Hypothalamus (tissue), 51 donors: ENCODE data around the gene ABHD6.
A peak's percentile ranks its signal among the peaks of the same experiment; 100 is the strongest.
"Not testable (repeated sequence)": the region's sequence is repeated elsewhere in the genome, so short reads cannot be mapped to it uniquely, and the experiment has no call there.

Experiments
- DNase-seq, 51 donors: peaks; one replicate each; lab custom pipeline; 2025; lab: John Stamatoyannopoulos, UW

The ABHD6 gene

DNA sequence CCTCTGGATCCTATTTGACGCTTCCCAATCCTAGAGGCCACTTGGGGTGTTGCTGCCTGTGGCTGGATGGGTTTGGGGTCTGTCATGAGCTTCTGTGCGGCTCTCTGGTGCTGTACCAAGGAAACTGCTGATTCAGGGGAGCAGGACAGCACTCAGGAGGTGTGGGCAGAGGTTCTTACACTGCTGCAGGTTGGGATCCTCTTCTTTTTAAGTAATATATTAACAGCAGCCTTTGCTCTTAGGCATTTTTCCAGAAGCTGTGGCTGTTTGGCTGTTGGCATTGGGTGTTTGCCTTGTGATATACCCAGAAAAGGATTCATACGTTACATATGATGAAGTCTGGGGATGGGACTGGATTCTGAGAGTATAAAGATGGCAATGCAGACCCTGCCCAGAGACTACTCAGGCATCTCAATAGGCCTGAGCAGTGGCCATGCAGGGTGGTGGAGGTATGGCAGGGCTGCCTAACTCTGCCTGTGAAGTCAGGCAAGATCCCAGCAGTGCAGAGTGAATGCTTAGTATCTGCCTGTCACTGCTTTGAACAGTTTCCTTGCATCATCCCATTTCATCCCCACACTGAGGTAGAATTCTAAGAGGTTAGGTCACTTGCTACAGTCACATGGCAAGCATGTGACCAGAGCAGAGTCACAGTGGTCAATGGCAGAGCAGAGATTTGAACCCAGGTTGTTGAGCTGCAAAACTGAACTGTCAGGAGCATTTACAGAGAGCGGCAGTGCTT is 3.9 kb downstream of the ABHD6 start:
- no peak for DNase-seq

DNA sequence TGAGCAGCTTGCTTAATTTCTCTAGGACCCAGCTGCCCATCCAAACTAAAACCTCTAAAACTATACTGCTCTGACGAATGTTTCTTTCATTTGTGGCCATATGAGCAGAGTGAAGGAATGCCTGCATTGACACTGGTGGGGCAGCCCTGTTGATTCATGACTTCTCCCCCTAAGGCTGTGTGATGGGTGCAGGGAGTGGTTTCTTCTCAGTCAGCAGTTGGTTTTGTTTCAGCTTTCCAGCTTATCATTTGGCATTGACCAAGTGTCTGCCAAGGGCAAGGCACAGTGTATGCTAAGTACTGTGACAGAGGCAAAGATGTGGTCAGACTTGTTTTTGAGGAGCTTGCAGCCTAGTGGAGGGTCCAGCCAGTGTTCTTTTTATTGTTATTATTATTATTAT is 4.7 kb downstream of the ABHD6 start:
- no peak for DNase-seq

DNA sequence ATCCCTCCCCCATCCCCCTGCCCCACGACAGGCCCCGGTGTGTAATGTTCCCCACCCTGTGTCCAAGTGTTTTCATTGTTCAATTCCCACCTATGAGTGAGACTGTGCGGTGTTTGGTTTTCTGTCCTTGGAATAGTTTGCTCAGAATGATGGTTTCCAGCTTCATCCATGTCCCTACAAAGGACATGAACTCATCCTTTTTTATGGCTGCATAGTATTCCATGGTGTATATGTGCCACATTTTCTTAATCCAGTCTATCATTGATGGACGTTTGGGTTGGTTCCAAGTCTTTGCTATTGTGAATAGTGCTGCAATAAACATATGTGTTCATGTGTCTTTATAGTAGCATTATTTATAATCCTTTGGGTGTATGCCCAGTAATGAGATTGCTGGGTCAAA is 5.3 kb downstream of the ABHD6 start:
- DNase-seq, result not testable (repeated sequence)

- no peak for DNase-seq
Observed at GRCh38 chr3:58243976-58244585, 6.5 kb downstream of the ABHD6 start.

DNA sequence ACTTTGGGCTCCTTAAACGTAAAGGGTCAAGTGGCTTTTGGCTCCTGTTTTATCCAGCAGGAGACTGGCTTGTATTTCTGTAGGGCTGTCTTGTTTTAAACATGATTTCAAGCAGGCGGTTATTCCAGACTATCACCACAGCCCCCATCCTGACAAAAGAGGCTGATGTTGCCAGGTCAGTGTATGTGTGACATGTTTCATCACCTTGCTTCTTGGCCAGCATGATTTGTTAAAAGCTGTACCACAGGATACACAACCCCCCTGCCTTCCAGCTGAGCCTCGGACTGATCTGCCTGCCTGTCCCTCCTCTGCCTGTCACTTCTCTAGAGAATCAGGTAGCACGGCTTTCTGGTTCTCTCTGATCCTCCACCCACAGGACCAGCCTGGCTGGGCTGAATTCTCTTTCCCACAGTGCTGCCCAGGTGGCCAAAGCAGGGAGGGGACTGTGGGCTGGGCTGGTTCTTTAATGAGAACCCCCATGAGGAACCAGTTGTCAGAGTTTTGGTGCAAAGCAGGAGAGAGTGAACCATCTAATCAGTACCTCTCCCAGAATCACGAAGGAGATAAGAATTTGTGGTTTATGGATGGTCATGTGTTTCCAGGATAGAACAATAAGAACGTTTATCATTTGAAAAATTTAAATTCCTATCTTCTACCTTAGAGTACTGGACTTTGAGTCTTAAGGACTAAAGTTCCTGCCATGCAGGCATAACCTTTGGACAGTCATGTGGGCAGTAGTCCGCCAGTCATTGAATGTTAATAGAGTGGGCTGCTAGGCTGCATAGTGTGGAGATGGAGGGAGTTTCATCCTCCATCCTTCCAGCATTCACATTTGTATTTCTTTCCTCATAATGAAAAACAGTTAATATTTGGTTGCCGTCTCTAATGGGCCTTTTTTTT is 8.8 kb downstream of the ABHD6 start:
- DNase-seq, result no peak

DNA sequence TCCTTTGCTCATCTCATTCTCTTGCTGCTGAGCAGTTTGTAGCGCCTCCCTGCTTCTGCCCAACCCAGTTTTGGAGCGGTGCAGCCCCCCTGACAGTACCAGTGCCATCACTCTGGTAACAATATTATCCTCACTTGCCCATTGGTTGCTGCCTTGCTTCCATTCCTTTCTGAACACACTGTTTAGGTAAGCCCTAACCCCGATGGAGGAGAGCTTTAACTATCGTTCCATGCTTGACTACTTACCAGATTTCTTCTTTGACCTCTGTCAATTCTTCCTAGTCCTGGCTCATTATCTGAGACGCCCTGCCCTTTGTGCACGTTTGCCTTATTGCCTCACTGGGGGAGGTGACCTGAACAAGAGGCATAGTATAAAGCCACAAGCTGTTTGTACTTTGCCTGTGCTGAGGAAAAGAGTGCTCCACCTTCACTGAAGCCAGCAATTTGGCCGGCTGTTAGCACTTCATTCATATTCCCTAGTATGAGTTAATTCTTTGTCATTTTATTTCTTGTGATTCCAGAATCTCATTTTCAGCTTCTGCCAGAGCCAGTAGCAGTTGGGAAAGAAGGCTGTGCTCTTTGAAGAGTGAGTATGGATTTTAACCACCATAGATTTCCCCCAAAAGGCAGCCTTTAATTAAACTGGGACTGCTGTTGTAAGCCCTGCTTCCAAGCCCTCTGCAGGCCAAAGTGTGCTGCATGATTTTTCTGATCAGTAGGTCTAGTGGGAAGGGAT is 11.9 kb downstream of the ABHD6 start:
- peak in 2 of 51 donors; percentile 22 to 30 for DNase-seq

DNA sequence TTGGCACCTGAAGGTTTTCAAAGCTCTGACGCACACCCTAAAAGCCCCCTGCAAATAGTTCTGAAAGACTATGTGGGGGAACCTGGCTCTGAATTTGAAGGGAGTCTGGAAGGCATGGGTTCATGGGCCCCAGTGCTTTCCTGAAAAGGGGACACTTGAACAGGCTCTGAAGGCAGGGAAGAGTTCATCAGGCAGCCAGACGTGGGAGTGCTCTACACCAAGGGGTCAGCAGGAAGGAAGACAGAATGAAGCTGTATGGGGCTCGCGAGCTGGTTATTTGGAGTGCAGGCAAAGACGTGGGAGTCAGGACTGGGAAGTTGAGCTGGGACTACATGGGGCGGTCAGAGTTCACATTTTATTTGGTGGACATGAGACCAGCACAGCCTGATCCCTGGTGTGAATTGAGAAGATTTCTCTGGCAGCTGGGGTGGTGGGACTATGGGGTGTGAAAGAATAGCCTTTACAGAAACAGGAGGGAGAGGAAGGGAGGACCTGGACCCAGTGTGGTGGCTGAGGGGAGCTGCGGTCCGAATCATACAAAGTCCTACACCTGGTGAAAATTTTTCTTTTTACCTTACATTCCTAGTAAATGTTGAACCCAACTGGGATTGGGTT is 12.6 kb downstream of the ABHD6 start:
- no peak for DNase-seq

GRCh38 chr3:58251631-58252035 is 14.0 kb downstream of the ABHD6 start:
- no peak for DNase-seq

- no peak for DNase-seq
Observed at GRCh38 chr3:58254144-58254543, 16.6 kb downstream of the ABHD6 start.

DNA sequence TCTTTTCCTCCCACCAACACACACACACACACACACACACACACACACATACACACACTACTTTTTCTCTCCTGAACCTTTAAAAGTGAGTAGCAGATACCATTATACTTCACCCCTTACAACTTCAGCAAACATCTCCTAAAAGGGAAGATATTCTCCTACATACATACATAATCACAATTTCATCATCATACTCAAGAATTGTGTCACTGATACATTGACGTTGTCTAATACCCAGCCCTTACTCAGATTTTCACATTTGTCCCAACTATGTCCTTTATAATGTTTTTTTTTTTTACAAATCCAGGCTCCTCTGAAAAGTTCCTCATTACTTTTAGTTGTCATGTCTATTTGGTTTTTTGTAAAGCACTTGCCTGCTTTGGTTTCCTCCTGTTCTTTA is 18.5 kb downstream of the ABHD6 start:
- DNase-seq, result no peak

- DNase-seq, result no peak
Observed at GRCh38 chr3:58256511-58256910, 18.9 kb downstream of the ABHD6 start.

DNA sequence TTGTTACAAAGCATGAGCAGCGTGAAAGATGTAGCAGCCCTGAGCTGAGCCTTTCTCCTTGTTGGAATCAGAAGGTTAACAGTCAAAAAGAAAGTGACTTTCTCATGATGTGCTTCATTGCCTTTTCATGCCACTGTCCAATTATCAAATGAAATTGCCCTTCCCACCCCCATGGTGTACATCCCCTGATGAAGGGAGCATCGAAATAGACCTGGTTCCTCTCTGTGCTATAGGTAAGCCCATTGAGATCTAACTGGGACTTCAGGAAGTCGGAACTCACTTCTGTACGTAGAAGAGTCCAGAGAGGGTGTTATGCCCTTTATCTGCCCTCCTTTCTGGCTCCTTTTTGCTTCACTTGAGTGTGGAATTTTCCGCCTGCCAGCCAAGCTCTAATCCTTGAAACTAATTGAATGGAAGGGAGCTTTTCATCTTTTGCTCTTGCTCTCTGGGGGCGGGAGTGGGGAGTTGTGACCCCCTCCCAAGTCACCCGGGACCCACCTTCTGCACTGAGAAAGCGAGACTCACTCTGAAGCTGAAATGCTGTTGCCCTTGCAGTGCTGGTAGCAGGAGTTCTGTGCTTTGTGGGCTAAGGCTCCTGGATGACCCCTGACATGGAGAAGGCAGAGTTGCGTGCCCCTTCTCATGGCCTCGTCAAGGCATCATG is 20.9 kb downstream of the ABHD6 start:
- DNase-seq, result no peak

DNA sequence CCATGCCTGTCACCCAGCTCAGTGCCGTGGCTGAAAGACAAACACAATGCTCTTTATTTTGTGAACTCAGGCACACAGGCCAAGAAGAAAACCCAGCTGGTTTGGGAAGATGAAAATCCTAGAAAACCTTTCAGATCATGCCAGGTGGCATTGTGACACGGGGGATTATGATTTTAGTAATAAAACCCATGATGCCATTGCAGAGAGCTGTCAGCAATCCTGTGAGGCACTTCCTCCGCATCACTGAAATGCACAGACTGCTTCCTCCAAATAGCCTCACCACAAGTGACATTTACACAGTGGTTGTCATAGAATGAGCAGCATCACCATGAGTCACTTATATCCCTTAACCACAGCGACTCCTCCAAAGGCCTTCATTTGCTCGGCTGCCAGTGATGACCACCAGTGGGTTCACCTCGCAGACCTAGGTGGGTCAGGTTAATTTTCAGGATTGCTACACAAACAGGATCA is 22.7 kb downstream of the ABHD6 start:
- peak in 5 of 51 donors; percentile 27 to 52 (median 36) for DNase-seq

DNA sequence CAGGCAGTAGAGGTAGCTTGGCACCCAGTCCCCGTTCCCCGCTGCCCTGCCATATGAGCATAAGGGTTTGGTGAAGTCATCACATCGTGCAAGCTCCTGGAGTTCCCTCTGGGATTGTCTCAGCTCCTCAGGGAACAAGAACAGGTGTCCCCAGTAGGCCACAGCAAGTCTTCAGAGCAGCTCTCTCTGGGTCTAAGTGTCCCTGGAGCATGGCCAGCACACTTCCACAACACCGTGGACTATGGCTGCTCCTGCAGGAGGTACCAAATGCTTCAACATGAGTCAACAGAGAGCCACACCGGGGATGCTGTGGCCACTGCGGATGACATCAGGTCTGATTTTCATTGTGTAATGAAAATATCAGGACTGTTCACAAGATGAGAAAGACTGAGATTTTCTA is 23.1 kb downstream of the ABHD6 start:
- DNase-seq, result peak in 2 of 51 donors; percentile 17 to 52

DNA sequence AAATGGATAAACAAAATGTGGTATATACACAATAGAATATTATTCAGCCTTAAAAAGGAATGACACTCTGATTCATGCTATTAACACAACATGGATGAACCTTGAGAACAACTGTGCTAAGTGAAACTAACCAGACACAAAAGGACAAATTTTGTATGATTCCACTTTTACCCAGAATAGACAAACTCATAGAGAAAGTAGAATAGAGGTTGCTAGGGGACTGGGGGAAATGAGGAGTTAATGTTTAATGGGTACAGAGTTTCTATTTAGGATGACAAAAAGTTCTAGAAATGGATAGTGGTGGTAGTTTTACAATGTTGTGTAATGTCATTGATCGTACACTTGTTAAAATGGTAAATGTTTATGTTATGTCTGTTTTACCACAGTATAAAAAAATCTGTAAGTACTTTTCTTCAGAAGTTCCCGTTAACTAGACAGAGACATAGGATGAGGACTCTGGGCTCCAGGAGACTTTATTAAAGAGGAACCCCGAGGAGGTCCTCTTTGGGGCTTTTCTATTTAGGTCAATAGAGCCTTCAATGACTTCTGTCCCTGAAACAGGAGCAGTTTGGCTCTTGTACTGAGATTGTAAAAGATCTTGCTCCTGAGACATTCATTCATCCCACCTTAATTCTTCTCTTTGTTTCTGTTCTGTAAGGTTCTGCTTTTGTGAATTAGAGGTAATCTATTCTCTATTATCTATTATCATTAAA is 24.5 kb downstream of the ABHD6 start:
- DNase-seq, result no peak

GRCh38 chr3:58266577-58266976 is 29.0 kb downstream of the ABHD6 start:
- no peak for DNase-seq

DNA sequence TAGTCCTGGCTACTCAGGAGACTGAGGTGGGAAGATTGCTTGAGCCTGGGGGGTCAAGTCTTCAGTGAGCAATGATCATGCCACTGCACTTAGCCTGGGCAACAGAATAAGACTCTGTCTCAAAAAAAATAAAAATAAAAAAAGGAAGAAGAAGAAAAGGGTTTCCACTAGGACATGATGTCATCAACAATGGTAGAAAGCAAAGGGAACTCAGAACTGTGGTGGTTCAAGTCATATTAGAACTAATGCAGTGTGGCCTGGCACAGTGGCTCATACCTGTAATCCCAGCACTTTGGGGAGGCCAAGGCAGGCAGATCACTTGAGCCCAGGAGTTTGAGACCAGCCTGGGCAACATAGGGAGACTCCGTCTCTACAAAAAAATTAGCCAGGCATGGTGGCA is 30.0 kb downstream of the ABHD6 start:
- DNase-seq, result not testable (repeated sequence)

DNA sequence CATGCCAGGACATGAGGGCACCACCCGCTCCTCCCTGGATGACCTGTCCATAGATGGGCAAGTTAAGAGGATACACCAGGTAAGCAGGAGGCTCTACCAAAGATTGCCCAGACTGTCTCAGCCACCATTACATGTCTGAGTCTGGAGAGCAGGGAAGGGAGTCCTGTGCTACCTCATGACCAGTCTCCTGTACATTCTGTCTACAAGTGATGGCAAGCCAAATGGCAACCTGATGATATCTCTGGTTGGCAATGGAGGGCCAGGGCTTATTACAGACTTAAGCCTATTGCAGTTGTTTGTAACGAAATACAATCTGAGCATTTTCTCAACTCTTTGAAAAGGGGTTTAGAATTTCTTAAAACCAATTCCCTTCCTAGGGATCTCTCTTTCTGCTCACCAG is 31.8 kb downstream of the ABHD6 start:
- no peak for DNase-seq

DNA sequence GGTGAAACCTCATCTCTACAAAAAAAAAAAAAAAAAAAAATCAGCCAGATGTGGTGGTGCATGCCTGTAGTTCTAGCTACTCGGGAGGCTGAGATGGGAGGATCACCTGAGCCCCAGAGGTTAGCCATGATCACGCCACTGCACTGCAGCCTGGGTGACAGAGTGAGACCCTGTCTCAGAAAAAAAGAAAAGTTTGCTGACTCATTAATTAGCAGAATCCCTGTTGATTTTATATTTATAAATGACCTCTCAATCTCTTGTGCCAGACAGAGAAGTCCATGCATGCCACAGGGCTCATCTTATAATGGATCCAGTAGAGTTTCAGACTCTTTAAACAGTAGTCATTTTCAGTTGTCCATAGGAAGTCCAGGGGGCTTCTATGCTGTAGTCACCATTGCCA is 32.9 kb downstream of the ABHD6 start:
- DNase-seq, result no peak
